ENCODE measurements around the gene MAP4K5.

GRCh38 chr14:50569714-50570274, 37.4 kb upstream of the MAP4K5 start:
- no peak for TF ChIP-seq POLR2AphosphoS5 (IDR thresholded peaks at IDR 0.05; ENCODE audit: low read depth, low read length)
- TF ChIP-seq POLR2A (IDR thresholded peaks at IDR 0.05; ENCODE audit: low read depth, low read length), result no peak

All from GM12892 (cell line).